HG03565 (cell line): ENCODE results near the gene UFSP2.
A peak's percentile ranks its signal among the peaks of the same experiment; 100 is the strongest.

Experiments used
- ATAC-seq: cut with Tn5 transposase; IDR thresholded peaks from one replicate; pipeline ENCODE4 v1.9.1; 2021; ENCODE audit warnings: mild to moderate bottlenecking, moderate library complexity; ENCODE audit not compliant: unreplicated experiment

Gene UFSP2

GRCh38 chr4:185425647-185426352 is at the start of gene UFSP2:
UFSP2 (minus strand) TSS chr4:185425964; CDS start chr4:185425868, 96 bp downstream.
- ATAC-seq: peak; percentile 89

DNA sequence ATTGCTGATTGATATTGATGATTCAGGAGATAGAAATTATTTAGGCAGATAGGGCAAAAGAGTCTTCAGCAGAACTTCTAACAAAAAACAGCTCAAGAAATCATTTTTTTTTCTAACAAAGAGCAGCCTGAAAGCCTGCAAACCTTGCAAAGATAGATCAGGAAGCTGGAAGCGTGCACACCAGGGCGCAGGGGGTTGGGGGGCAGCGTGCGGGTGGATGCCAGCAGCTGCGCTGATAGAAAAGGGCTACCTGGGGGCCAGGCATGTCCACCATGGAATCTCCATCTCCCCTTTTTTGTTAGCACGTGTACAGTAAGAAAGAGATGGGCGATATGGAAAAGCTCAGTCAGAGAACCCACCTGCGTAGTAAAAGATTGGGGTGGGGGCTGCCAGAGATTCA is 47.5 kb upstream of the UFSP2 start:
- no peak for ATAC-seq

- peak; percentile 5 for ATAC-seq
These were observed 46.4 kb upstream of the UFSP2 start for GRCh38 chr4:185472103-185472542.

DNA sequence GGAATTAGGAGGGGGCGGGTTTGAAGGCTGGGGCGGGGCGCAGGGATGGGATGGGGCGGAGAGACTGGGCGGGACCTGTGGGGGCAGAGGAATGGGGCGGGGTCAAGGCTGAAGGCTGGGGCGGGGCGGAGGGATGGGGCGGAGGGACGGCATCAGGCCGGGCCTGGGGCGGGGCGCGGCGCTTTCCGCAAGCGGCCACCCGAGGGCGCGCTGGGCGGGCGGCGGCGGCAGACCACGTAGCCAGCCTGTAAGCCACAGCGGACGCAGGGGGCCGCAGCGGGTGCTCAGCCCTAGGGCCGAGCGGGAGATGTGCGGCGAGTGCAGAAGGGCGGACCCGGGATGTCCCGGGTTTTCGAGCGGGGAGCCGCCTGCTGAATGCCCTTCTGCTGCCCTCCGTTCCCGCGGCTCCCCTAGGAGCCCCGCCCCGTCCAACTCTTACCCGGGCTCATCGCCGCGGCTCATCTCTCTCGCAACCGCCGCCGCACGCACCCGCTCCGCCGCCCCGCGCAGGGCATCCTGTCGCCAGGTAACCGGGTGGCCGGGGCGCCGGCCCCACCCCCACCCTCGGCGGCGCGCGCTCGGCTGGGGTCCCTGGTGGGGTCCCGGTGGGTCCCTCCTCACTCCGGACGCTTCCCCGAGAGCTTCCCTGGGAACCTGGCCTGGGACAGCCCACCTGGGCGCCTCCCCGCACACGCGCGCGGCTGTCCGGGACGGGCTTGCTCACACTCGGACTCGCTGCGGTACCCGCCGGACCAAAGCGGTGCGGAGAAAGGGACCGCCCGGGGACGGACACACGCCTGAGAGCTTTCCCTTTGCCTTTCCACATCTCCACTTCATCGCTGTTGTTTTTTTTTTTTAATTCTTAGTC is 45.7 kb upstream of the UFSP2 start, which contains the start of gene CCDC110:
CCDC110 (minus strand) TSS at position 499 of the 868 bp plus-strand sequence; CDS start at position 449, 50 bp downstream.
- peak; percentile 87 for ATAC-seq

GRCh38 chr4:185470501-185471195 is 44.9 kb upstream of the UFSP2 start:
- no peak for ATAC-seq

GRCh38 chr4:185469580-185470154 is 43.9 kb upstream of the UFSP2 start:
- ATAC-seq: no peak

DNA sequence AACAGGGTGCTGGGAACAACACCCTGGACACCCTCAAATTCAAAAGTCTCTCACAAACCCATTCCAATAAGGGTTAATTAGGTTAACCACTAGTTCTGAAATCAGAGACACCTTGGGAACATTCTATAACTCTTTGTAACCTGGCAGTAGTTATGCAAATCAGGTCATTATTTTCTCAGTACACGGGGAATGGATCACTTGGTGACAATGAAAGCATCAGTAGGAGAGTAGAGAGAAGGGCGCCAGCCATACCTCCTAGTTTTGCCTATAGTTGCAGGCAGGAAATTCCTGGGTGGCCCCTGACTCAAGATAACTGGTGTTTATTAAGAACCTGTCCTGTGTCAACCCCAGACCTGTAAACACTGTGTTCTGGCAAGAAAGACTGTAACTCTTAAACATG is 43.2 kb upstream of the UFSP2 start:
- ATAC-seq: no peak

- ATAC-seq: no peak
These were observed 42.2 kb upstream of the UFSP2 start for GRCh38 chr4:185467991-185468390.

DNA sequence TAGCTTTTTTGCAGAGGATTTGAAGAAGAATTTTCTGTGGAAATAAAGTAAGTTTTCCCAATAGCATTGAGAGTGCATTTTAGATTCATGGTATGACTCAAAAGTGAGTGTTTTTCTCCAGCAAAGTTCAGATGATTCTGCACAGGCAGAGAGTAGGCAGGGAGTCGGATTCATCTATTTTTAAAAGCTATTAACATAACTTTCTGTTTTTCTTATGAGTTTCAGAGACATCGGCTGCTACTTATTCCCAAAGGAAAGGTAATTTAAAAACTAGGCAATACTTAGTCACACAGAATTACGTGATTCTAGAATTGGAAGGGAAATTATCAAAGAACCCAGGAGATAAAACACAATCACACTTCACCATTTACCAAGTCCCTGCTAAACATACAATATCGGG is 41.3 kb upstream of the UFSP2 start:
- no peak for ATAC-seq

- no peak for ATAC-seq
These were observed 39.9 kb upstream of the UFSP2 start for GRCh38 chr4:185465707-185466106.

- ATAC-seq: no peak
These were observed 39.1 kb upstream of the UFSP2 start for GRCh38 chr4:185464887-185465286.

DNA sequence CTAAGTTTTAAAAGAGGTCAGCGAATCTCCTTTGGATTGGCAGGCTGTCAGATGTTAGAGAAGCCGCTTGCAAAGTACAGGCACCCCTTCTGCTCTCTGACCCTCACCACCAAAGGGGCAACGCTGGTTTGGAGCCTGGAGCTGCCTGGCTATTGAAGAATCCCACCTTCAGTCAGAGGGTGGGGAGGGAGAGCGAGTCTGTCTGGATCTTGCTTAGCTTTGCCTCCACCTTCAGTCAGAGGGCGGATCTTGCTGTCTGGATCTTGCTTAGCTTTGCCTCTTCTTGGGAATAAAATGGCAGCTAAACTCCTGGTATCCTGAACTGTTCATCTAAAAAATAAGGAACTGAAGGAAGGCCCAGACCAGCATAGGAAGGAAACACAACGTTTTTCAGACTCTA is 38.4 kb upstream of the UFSP2 start:
- no peak for ATAC-seq

DNA sequence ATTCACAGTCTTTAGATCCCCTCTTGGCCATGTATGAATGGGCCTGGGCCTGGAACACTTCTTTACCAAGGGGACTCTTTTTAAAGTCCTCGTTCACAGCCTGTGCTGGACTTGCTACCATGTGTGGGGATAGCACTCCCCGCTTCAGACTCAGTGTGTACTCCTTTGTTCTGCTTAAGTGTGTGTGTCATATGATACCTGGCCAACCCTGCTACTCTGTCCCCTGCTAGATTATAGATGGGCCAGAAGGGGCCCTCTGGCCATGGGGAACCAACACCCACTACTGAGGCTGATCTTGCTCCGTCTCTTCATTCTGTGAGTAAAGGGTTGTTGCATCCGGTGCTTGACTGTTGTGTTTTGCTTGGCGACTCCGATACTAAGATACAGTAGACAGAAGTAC is 37.8 kb upstream of the UFSP2 start:
- ATAC-seq: no peak

DNA sequence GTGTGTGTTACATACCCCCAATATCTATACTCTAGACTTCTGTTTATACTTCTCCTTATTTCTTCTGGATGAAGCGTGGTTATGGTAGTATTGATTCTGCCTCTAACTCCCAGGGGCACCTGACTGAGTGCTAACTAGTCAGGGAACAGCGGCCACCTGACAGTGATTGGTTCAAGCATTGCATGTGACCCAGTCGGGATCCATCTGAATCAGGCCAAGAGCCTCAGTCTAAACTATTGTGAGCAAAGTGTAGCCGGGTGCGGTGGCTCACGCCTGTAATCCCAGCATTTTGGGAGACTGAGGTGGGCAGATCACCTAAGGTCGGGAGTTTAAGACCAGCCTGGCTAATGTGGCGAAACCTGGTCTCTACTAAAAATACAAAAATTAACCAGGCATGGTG is 35.8 kb upstream of the UFSP2 start:
- no peak for ATAC-seq

DNA sequence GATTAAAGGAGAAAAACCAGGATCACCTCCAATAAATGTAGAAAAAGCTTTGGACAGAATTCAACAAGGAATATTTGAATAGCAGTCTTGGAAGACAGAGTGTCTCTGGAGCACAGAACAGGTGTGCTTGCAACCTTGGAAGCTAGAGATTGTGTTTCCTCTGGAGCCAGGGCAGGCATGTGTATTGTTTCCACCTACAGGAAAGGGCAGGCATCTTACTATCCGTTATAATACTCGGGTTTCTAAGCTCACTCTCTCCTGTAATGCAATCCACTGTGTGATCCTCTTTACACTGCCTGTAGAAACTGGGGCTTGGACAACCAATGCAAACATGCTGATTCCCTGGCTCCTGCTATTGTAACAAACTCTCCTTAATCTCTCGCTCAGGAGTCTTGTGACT is 31.4 kb upstream of the UFSP2 start:
- ATAC-seq: no peak

DNA sequence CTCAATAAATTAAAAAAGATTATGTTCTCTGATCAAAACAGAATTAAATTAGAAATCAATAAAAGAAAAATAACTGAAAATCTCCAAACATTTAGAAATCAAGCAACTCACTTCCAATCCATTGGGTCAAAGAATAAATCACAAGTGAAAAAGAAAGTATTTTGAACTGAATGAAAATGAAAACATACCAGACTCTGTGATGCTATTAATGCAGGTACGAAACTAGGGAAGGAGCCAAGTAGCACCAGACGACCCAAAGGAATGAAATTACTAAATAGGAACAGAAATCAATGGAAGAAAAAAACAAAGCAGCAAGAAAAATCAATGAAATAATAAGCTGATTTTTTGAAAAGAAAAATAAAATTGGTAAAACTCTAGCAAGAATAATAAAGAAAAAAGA is 30.4 kb upstream of the UFSP2 start:
- no peak for ATAC-seq

DNA sequence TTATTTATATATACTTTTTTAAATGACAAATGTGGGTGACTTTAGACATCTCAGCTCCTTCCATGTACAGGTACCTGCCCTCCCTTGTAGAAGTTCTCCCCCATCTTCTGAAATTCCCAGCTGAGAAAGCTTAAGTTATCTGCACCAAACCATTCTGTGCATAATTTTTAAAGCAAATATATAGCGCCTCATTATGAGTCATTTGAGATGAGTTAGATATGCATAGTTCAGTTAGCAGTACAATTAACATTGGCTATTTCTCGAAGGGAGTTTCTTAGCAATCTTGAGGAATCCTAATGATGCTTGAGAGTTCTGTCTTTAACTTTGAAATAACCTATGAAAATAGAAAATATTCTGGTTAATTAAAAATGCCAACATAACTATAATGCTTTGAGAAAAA is 19.4 kb upstream of the UFSP2 start:
- no peak for ATAC-seq

GRCh38 chr4:185441479-185441878 is 15.7 kb upstream of the UFSP2 start:
- no peak for ATAC-seq

GRCh38 chr4:185437809-185438208 is 12.0 kb upstream of the UFSP2 start:
- ATAC-seq: peak; percentile 85

DNA sequence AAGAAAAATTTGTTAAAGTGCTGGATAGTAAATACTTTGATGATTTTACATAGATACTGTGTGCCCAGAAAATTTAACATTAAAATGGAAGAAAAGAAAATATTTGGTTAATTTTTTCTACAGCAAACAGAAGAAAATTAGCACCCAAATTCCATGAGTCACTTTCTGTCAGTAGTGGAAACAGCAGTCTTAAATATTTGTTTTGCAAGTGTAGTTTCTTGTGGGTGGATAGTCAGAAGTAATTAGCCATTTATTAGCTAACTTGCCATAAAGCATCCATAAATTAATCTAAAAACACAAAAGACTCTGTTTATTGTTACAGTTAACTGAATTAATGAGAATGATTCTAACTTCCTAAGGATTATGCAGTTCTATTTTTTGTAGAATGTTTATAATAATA is 9.7 kb upstream of the UFSP2 start:
- ATAC-seq: no peak

DNA sequence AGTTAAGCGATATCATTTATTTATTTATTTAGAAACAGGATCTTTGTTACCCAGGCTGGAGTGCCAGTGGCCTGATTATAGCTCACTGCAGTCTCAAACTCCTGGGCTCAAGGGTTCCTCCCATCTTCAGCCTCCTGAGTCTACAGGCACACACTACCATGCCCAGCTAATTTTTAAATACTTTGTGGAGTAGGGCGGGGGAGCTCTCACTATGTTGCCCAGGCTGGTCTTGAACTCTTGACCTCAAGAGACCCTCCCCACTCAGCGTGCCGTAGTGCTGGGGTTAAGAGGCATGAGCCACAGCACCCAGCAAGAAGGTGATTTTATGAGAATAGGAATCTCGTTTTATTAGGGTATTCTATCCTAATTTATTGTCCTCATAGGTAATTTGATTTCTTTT is 3.9 kb upstream of the UFSP2 start:
- no peak for ATAC-seq
